Measurements from ENCODE around the gene TNFAIP1. TPM values are rescaled to one million over a fixed set of nuclear protein-coding genes. Genes with fewer than 3 reads are reported as not detected.

Gene TNFAIP1
- total RNA-seq, 4 donors from 2014 or later, result 28.7 to 50.4 (median 40.4) TPM

GRCh38 chr17:28357901-28358197 lies 22.3 kb downstream of the TNFAIP1 start:
- no peak for ATAC-seq (ENCODE audit: low FRiP score)

GRCh38 chr17:28363186-28363585 lies 27.6 kb downstream of the TNFAIP1 start:
- no peak for TF ChIP-seq CTCF (IDR thresholded peaks at IDR 0.05)
- no peak for ATAC-seq (ENCODE audit: low FRiP score)
- DNase-seq (ENCODE audit: low spot score), result no peak

More at GRCh38 chr17:28357901-28358197, 22.3 kb downstream of the TNFAIP1 start:
- TF ChIP-seq CTCF (IDR thresholded peaks at IDR 0.05), result no peak
- DNase-seq (ENCODE audit: low spot score), result no peak

GRCh38 chr17:28363776-28364650 lies 28.5 kb downstream of the TNFAIP1 start:
- ATAC-seq (ENCODE audit: low FRiP score) (no peak), DNase-seq (ENCODE audit: low spot score) (no peak)

GRCh38 chr17:28364665-28365363 lies 29.3 kb downstream of the TNFAIP1 start, which contains the start of gene SEBOX:
SEBOX (minus strand) TSS chr17:28365199; CDS start chr17:28365151, 48 bp downstream.
- DNase-seq (ENCODE audit: low spot score) (no peak), ATAC-seq (ENCODE audit: low FRiP score) (no peak)
- no peak for TF ChIP-seq CTCF (IDR thresholded peaks at IDR 0.05)

More at GRCh38 chr17:28363776-28364650, 28.5 kb downstream of the TNFAIP1 start:
- no peak for TF ChIP-seq CTCF (IDR thresholded peaks at IDR 0.05)

GRCh38 chr17:28365487-28365886 lies 29.9 kb downstream of the TNFAIP1 start:
- TF ChIP-seq CTCF (IDR thresholded peaks at IDR 0.05), result no peak
- ATAC-seq (ENCODE audit: low FRiP score) (no peak), DNase-seq (ENCODE audit: low spot score) (no peak)

- no peak for DNase-seq (ENCODE audit: low spot score)
- TF ChIP-seq CTCF (IDR thresholded peaks at IDR 0.05), result no peak
Measured at GRCh38 chr17:28366605-28367004, 31.0 kb downstream of the TNFAIP1 start.

More at GRCh38 chr17:28366605-28367004, 31.0 kb downstream of the TNFAIP1 start:
- no peak for ATAC-seq (ENCODE audit: low FRiP score)

Measured in omental fat pad (tissue), 4 donors.